ENCODE data around the gene PPFIBP2. TPM values are rescaled to one million over a fixed set of nuclear protein-coding genes. Genes with fewer than 3 reads are reported as not detected.

The PPFIBP2 gene
- 14.1 and 19.8 TPM in 2 replicates for total RNA-seq

GRCh38 chr11:7513234-7514098 lies at the start of gene PPFIBP2:
TSS of gene PPFIBP2 (plus strand) at chr11:7513999. CDS start at chr11:7549476, 35,477 bp downstream.

GRCh38 chr11:7485186-7486097 lies 28.4 kb upstream of the PPFIBP2 start, which contains the start of gene OLFML1:
TSS of gene OLFML1 (plus strand) at chr11:7485506. CDS start at chr11:7485876, 370 bp downstream.

GRCh38 chr11:7672960-7673723 lies 159.3 kb downstream of the PPFIBP2 start, which contains the start of gene CYB5R2:
TSS of gene CYB5R2 (minus strand) at chr11:7673500. CDS start at chr11:7672825, 675 bp downstream.

Other genes with a start within 250 kb of the PPFIBP2 start
- gene OLFML1, start 28.5 kb upstream of the PPFIBP2 start, total RNA-seq = not detected in 2 replicates
- 15.2 and 30.1 TPM in 2 replicates for gene CYB5R2, start 159.5 kb downstream of the PPFIBP2 start, total RNA-seq
- 0.28 and 0.42 TPM in 2 replicates for gene OVCH2, start 192.5 kb downstream of the PPFIBP2 start, total RNA-seq

Measured in airway epithelial cell (primary cell).